ENCODE results near the gene ZBTB17. TPM values are rescaled to one million over a fixed set of nuclear protein-coding genes. Genes with fewer than 3 reads are reported as not detected.

Gene ZBTB17
- total and polyA plus RNA-seq, 2 of the 4 experiments (the other 2 are of a cell fraction), result 26.3 to 58.2 TPM

DNA sequence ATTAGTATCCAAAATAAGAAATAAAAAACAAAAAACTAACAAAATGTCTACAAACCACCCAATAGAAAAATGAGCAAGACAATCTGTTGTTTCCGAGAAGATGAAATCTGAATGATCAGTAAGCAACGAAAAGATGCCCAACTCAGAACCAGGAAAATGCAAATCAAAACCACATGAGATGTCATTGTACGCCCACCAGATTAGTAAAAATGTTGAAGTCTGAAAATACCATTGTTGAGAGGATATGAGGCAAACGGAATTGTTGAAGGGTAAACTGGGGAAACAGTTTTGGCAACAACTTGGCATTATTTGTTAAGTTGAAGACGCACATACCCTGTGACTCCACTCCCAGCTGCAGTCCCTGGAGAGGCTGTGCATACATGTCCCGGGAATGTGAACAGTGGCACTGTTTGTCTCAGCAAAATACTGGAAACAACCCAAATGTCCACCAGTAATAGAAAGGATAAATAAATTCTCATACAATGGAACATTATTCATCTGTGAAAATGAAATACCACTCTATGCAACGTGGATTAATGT lies 10.6 kb downstream of the ZBTB17 start:
- Histone ChIP-seq H4K5ac (ENCODE audit: low read depth, low read length) (no peak overlapping the region), H3K9ac (ENCODE audit: low read depth, low read length) (no peak overlapping the region), H3K56ac (ENCODE audit: extremely low read depth, insufficient read depth, low read length) (no peak overlapping the region; the same call in 1 of the 2 replicates), H2AFZ (replicated peaks; ENCODE audit: low read length, poor library complexity) (no peak overlapping the region), H2BK20ac (ENCODE audit: low read depth, low read length) (no peak overlapping the region), H3K23ac (ENCODE audit: low read depth, low read length) (0 out of 2 replicates have a peak overlapping the region, but pooled peaks have one; percentile 58), H2BK120ac (ENCODE audit: low read depth, low read length) (peak overlapping the region; percentile 0; the same call in 1 of the 2 replicates), H3K18ac (ENCODE audit: low read depth, low read length) (peak overlapping the region; percentile 30; the same call in 1 of the 2 replicates), H3K36me3 (ENCODE audit: control insufficient read depth, insufficient read depth, low read length) (peaks cover 19% of the 10 kb centered on the region), H3K4me3 (ENCODE audit: insufficient read depth, low read depth, low read length) (no peak overlapping the region), H3K4ac (ENCODE audit: low read depth, low read length) (peak overlapping the region; percentile 24; the same call in 1 of the 2 replicates), H2BK5ac (ENCODE audit: low read depth, low read length, poor library complexity, severe bottlenecking) (peak overlapping the region; percentile 74), H3K9me1 (ENCODE audit: insufficient read depth, low read length) (peaks cover 23% of the 10 kb centered on the region), H4K8ac (ENCODE audit: low read depth in 2 of 2, low read length in 2 of 2) (peak overlapping the region in 1 of 2 experiments; percentile 22; a peak in 1 of 4 replicates), H4K91ac (ENCODE audit: insufficient read depth, low read depth, low read length) (0 out of 2 replicates have a peak overlapping the region, but pooled peaks have one; percentile 2), H3K4me2 (ENCODE audit: low read depth, low read length) (peak overlapping the region; percentile 1; the same call in 1 of the 2 replicates), H3K14ac (replicated peaks; ENCODE audit: low read depth, low read length) (no peak overlapping the region; the same call in 1 of the 2 replicates), H2AK9ac (replicated peaks; ENCODE audit: low read depth, low read length, poor library complexity) (no peak overlapping the region), H3K27me3 (ENCODE audit: control insufficient read depth, insufficient read depth, low read length) (no peaks in the 10 kb centered on the region), H3K79me1 (ENCODE audit: low read depth in 1 of 2, low read length in 2 of 2) (peaks cover 48 to 89% of the 10 kb centered on the region in 2 experiments), H3K9me3 (ENCODE audit: control insufficient read depth, insufficient read depth, low read length) (no peaks in the 10 kb centered on the region), H2BK15ac (ENCODE audit: low read depth, low read length) (no peak overlapping the region), H3K27ac (ENCODE audit: insufficient read depth, low read length) (no peak overlapping the region), H2AK5ac (ENCODE audit: low read depth, low read length) (peak overlapping the region; percentile 16), H4K20me1 (ENCODE audit: insufficient read depth, low read length) (peaks cover 15% of the 10 kb centered on the region; the same call in 1 of the 2 replicates), H3K4me1 (ENCODE audit: control insufficient read depth, insufficient read depth, low read length) (peaks cover 15% of the 10 kb centered on the region)
- peak; percentile 79 for DNase-seq
- ATAC-seq (ENCODE audit: low read depth), result peak; percentile 70
- TF ChIP-seq, protein P1, sequence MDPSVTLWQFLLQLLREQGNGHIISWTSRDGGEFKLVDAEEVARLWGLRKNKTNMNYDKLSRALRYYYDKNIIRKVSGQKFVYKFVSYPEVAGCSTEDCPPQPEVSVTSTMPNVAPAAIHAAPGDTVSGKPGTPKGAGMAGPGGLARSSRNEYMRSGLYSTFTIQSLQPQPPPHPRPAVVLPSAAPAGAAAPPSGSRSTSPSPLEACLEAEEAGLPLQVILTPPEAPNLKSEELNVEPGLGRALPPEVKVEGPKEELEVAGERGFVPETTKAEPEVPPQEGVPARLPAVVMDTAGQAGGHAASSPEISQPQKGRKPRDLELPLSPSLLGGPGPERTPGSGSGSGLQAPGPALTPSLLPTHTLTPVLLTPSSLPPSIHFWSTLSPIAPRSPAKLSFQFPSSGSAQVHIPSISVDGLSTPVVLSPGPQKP (IDR thresholded peaks at IDR 0.05; ENCODE audit: borderline replicate concordance, low read depth, low read length), result no peak
- TF ChIP-seq USF2 (IDR thresholded peaks at IDR 0.05; ENCODE audit: low read depth, low read length) (no peak), POLR2A (IDR thresholded peaks at IDR 0.05; ENCODE audit: low read depth, low read length) (no peak), MXI1 (IDR thresholded peaks at IDR 0.05; ENCODE audit: borderline replicate concordance, low read depth, low read length) (no peak), FOS (IDR thresholded peaks at IDR 0.05; ENCODE audit: low read depth, low read length) (0 out of 2 replicates have a peak, but pooled peaks have one; percentile 3), NFE2L2 (IDR thresholded peaks at IDR 0.05; ENCODE audit: low read depth, low read length) (no peak), RCOR1 (IDR thresholded peaks at IDR 0.05; ENCODE audit: insufficient replicate concordance, low read length) (no peak), CEBPB (IDR thresholded peaks at IDR 0.05; ENCODE audit: low read depth, low read length) (peak; percentile 43; the same call in 1 of the 2 replicates)
- in situ Hi-C loops (cut with MboI; ENCODE audit: low sequenced_read_pairs) (no loop called here), dilution Hi-C loops (cut with HindIII; ENCODE audit: low sequenced_read_pairs, unreplicated experiment) (no loop called here), intact Hi-C loops (cut with micrococcal nuclease) (no loop called here)
- BruUV-seq (replicated peaks), result no TSS peak
- CTCF ChIA-PET, result no interaction called here
- POLR2A ChIA-PET (ENCODE audit: unreplicated experiment), result no interaction called here
- no CpG with 5 or more reads among the region's 7 CpGs for WGBS, 2 experiments (ENCODE audit: extremely low coverage in 2 of 2, insufficient read length in 1 of 2)
